GM12875 (cell line): ENCODE data around the gene SPATA12.

ENCODE experiments used
- H3K4me3 ChIP-seq: one replicate; pipeline ENCODE4 v1.5.1; 2011; ENCODE audit warnings: low read depth, low read length, control low read depth
- CTCF ChIP-seq: IDR thresholded peaks from 2 replicates; pipeline ENCODE4 v1.5.1; 2011; ENCODE audit warnings: low read depth, mild to moderate bottlenecking, control low read depth, inconsistent platforms, low read length, moderate library complexity, borderline replicate concordance; ENCODE audit not compliant: insufficient read depth

Gene SPATA12

DNA sequence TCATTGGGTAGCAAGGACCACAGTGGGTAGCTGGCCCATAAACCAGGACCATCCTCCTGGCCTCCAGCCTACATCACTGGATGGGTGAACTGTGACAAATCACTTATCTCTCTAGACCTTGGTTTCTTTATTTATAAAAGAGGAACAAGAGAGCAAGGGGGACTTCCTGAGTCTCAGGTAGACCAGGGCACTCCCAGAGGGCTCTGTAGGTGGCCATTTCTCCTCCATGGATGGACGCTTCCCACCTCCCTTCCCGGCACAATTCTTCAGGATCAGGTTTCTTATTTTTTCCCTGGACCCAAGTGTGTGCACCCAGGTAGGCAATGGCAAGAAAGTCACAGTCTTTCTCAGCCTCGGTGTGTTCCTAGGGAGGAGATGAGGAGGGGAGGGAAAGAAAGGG is 41.4 kb upstream of the SPATA12 start:
- TF ChIP-seq CTCF, result no peak
- H3K4me3 ChIP-seq, result no peak overlapping the region

- no peak overlapping the region for H3K4me3 ChIP-seq
- no peak for TF ChIP-seq CTCF
Measured at GRCh38 chr3:57025237-57025636, 35.2 kb upstream of the SPATA12 start.

DNA sequence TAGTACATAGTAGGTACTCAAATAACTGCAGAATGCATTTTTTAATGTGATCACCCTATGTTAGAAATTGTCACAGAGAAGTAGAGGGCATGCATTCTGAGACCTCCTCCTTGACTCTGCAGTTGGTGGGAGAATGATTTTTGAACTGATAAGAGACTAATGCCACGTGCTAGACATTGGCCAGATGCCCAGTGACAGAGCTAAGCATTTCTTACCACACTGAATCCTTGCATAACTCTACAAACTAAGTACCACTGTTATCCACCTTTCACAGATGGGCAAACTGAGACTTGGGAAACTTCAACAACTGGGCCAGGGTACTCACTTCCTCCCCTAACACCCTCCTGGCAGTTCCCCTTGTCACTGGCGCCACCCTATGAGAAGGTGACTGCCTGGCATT is 33.5 kb upstream of the SPATA12 start:
- no peak for TF ChIP-seq CTCF
- no peak overlapping the region for H3K4me3 ChIP-seq

DNA sequence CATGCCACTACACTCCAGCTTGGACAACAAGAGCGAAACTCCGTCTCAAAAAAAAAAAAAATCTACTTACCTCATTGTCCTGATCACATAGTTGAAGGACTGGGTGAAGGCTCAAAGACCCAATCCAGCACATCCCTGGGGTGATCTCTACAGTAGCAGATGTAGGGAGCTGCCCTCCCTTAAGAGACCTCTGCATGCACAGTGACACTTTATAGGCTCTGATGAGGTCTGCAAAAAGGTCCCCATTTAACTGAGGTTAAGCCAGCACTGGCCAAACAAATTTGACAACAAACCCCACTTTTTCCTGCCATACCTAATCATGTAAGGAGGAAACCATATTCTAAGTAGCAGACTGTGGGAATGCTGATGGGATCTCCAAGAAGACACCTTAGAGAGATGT is 31.1 kb upstream of the SPATA12 start:
- no peak overlapping the region for H3K4me3 ChIP-seq

DNA sequence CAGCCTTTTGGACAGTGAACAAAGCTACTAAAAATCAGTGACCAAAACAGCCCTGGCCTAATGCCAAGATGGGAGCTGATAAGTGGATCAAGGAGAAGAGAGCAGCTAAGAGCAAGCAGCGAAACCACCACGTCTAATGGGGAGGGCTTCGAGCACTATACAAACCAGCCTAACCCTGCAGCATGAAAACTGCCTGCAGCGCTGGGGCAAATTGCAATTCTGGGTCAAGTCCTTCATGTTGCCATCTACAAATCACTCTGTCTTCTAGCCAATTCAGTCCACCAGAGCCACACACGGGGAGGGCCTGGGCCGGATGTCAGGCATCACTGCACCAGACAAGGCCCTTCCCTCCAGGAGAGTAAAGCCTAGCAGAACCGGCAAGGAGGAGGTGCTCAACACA is 30.5 kb upstream of the SPATA12 start:
- no peak for TF ChIP-seq CTCF
- no peak overlapping the region for H3K4me3 ChIP-seq

More for the DNA sequence above, 31.1 kb upstream of the SPATA12 start:
- TF ChIP-seq CTCF, result no peak

GRCh38 chr3:57030721-57031120 is 29.7 kb upstream of the SPATA12 start:
- H3K4me3 ChIP-seq, result no peak overlapping the region
- no peak for TF ChIP-seq CTCF

DNA sequence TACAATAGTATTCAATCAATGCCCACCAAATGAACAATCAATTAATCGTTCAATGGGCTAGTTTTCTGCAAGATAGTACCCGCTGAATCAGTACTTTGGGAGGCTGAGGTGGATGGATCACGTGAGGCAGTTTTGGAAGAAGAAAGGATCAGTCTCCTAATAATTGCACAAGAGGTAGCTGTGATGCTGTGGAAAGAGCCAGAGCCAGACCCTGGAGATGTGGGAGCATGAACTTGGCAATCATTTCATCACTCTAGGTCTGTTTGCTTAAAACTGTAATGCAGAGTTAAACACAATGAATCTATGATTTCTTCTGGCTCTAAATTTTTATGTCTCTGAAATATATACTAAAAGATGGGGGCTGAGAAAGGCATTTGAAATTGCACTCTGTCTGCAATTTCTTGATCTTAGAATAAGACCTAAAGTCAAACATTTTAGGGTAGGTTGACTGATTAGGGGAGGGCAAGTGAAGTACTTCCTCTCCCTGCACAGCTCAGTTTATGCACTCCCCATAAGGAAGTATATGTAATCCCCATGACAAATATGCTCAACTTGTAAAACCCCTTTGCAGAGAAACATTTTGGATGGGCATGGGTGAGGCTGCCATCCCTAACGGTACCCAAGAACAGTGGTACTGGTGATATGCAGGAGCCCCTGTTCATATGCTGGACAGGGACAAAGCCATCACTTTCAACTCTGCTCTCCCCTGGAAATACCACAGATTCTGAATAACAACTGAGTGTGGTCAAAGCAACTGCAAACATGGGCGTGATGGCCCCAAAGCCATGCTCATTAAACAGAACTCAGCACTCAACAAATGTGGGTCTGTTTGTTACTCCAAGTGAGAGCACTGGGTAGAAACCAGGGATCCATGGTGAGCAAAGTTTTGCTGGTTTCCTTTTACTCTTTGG is 28.6 kb upstream of the SPATA12 start:
- no peak for TF ChIP-seq CTCF
- no peak overlapping the region for H3K4me3 ChIP-seq
